Muscle of arm (tissue), 12 donors: ENCODE data around the gene WDR27. TPM values are rescaled to one million over a fixed set of nuclear protein-coding genes. Genes with fewer than 3 reads are reported as not detected.
"Not testable (repeated sequence)": the region's sequence is repeated elsewhere in the genome, so short reads cannot be mapped to it uniquely, and the experiment has no call there.

Source experiments
- DNase-seq: peaks from one replicate; pipeline ENCODE4 v3.0.0-alpha.2; 2013
- polyA plus RNA-seq, 12 donors: library from polyadenylated mRNA; unstranded; fragments of 120-200 nt; gene quantifications; one replicate each; pipeline ENCODE4 v1.2.1, GENCODE V29; 2013; ENCODE audit not compliant: insufficient read length in 12 of 12

WDR27 gene
- polyA plus RNA-seq, 12 donors, result 17.8 to 60.4 (median 35.3) TPM; not detected in 1

- peak; percentile 78 for DNase-seq
Observed at GRCh38 chr6:169490246-169490641, 211.6 kb downstream of the WDR27 start.

GRCh38 chr6:169489563-169490245, 212.1 kb downstream of the WDR27 start:
- peak; percentile 71 for DNase-seq

GRCh38 chr6:169487579-169488436, 214.0 kb downstream of the WDR27 start:
- no peak for DNase-seq

GRCh38 chr6:169479783-169480495, 221.9 kb downstream of the WDR27 start:
- no peak for DNase-seq

GRCh38 chr6:169474362-169474761, 227.5 kb downstream of the WDR27 start:
- DNase-seq, result no peak

GRCh38 chr6:169473663-169474062, 228.2 kb downstream of the WDR27 start:
- DNase-seq, result no peak

- DNase-seq, result no peak
Observed at GRCh38 chr6:169472786-169473416, 228.9 kb downstream of the WDR27 start.

- no peak for DNase-seq
Observed at GRCh38 chr6:169470790-169471189, 231.0 kb downstream of the WDR27 start.

GRCh38 chr6:169469028-169469427, 232.8 kb downstream of the WDR27 start:
- DNase-seq, result no peak

- not testable (repeated sequence) for DNase-seq
Observed at GRCh38 chr6:169467755-169468154, 234.1 kb downstream of the WDR27 start.

GRCh38 chr6:169466256-169466655, 235.6 kb downstream of the WDR27 start:
- not testable (repeated sequence) for DNase-seq

- no peak for DNase-seq
Observed at GRCh38 chr6:169457762-169458161, 244.1 kb downstream of the WDR27 start.

- no peak for DNase-seq
Observed at GRCh38 chr6:169456840-169457239, 245.0 kb downstream of the WDR27 start.

- no peak for DNase-seq
Observed at GRCh38 chr6:169455470-169455869, 246.4 kb downstream of the WDR27 start.

GRCh38 chr6:169454872-169455204, 247.0 kb downstream of the WDR27 start:
- DNase-seq, result no peak

- no peak for DNase-seq
Observed at GRCh38 chr6:169454204-169454871, 247.5 kb downstream of the WDR27 start.

- DNase-seq, result peak; percentile 22
Observed at GRCh38 chr6:169452869-169453620, 248.8 kb downstream of the WDR27 start.

- DNase-seq, result peak; percentile 51
Observed at GRCh38 chr6:169452117-169452868, 249.5 kb downstream of the WDR27 start.

- no peak for DNase-seq
Observed at GRCh38 chr6:169451065-169451838, 250.6 kb downstream of the WDR27 start.
